SH-SY5Y (cell line): Measurements from ENCODE around the gene NCR1.

ENCODE experiments used
- GATA2 ChIP-seq: IDR thresholded peaks from 2 replicates; pipeline ENCODE4 v1.6.1; 2011; ENCODE audit warnings: mild to moderate bottlenecking, low read depth, low read length
- GATA3 ChIP-seq: IDR thresholded peaks from 2 replicates; pipeline ENCODE4 v1.6.1; 2011; ENCODE audit warnings: low read depth, mild to moderate bottlenecking, low read length, moderate library complexity

NCR1 gene

GRCh38 chr19:54905803-54906511 is at the start of gene NCR1:
TSS of gene NCR1 (plus strand) at chr19:54906148. CDS start at chr19:54906188, 40 bp downstream.
- TF ChIP-seq GATA2 (no peak), GATA3 (no peak)

- TF ChIP-seq GATA3: no peak
- no peak for TF ChIP-seq GATA2
These were observed 34.3 kb upstream of the NCR1 start for GRCh38 chr19:54871696-54872095.

GRCh38 chr19:54873990-54874389 is 32.0 kb upstream of the NCR1 start, which contains the start of gene FCAR:
TSS of gene FCAR (plus strand) at chr19:54874235. CDS start at chr19:54874290, 55 bp downstream.
- TF ChIP-seq GATA2: no peak
- no peak for TF ChIP-seq GATA3

GRCh38 chr19:54875506-54875905 is 30.4 kb upstream of the NCR1 start:
- TF ChIP-seq GATA3: no peak
- no peak for TF ChIP-seq GATA2

GRCh38 chr19:54877471-54877870 is 28.5 kb upstream of the NCR1 start:
- TF ChIP-seq GATA2: no peak
- no peak for TF ChIP-seq GATA3

GRCh38 chr19:54881884-54882283 is 24.1 kb upstream of the NCR1 start:
- TF ChIP-seq GATA2 (no peak), GATA3 (no peak)

- TF ChIP-seq GATA2 (no peak), GATA3 (no peak)
These were observed 23.2 kb upstream of the NCR1 start for GRCh38 chr19:54882758-54883157.

GRCh38 chr19:54883228-54883627 is 22.7 kb upstream of the NCR1 start:
- TF ChIP-seq GATA3 (no peak), GATA2 (no peak)

- TF ChIP-seq GATA2 (no peak), GATA3 (no peak)
These were observed 17.7 kb upstream of the NCR1 start for GRCh38 chr19:54888239-54888638.

GRCh38 chr19:54889566-54889965 is 16.4 kb upstream of the NCR1 start:
- TF ChIP-seq GATA3 (no peak), GATA2 (no peak)

GRCh38 chr19:54893406-54893805 is 12.5 kb upstream of the NCR1 start:
- TF ChIP-seq GATA2 (no peak), GATA3 (no peak)

- TF ChIP-seq GATA3: no peak
- no peak for TF ChIP-seq GATA2
These were observed 9.9 kb upstream of the NCR1 start for GRCh38 chr19:54896036-54896435.

GRCh38 chr19:54902061-54902460 is 3.9 kb upstream of the NCR1 start:
- TF ChIP-seq GATA3 (no peak), GATA2 (no peak)

GRCh38 chr19:54903303-54903702 is 2.6 kb upstream of the NCR1 start:
- TF ChIP-seq GATA3 (no peak), GATA2 (no peak)

GRCh38 chr19:54905421-54905802 is 536 bp upstream of the NCR1 start:
- TF ChIP-seq GATA2 (no peak), GATA3 (no peak)
